GM12878 (cell line): ENCODE results near the gene TXNDC9.

Experiments
- CREM ChIP-seq: IDR thresholded peaks from 2 replicates; pipeline ENCODE4 v1.6.1; 2014; ENCODE audit warnings: antibody characterized with exemption, low read depth
- FOXM1 ChIP-seq: IDR thresholded peaks from 2 replicates; pipeline ENCODE4 v1.6.1; 2012; ENCODE audit warnings: low read depth, mild to moderate bottlenecking, inconsistent platforms, low read length, moderate library complexity
- GATAD2B ChIP-seq: fragments of 450-650 bp; conservative IDR thresholded peaks from 2 replicates; pipeline ENCODE4 v1.6.1; 2017; ENCODE audit warnings: low read depth, mild to moderate bottlenecking, moderate library complexity
- POLR2AphosphoS5 ChIP-seq: IDR thresholded peaks from 2 replicates; pipeline ENCODE4 v1.6.1; 2011; ENCODE audit warnings: mild to moderate bottlenecking, low read length, inconsistent platforms
- PRDM15 ChIP-seq: fragments of 450-650 bp; formaldehyde crosslinking; IDR thresholded peaks from 2 replicates; pipeline ENCODE4 v1.4.0; 2020; ENCODE audit warnings: mild to moderate bottlenecking, moderate library complexity
- RFX5 ChIP-seq: IDR thresholded peaks from 2 replicates; pipeline ENCODE4 v1.6.1; 2011; ENCODE audit warnings: low read depth, low read length, improper control_type of control experiment
- SMAD1 ChIP-seq: fragments of 450-650 bp; IDR thresholded peaks from 2 replicates; pipeline ENCODE4 v1.6.1; 2018; ENCODE audit warnings: mild to moderate bottlenecking, low read depth; ENCODE audit not compliant: partially characterized antibody
- SP1 ChIP-seq: IDR thresholded peaks from one replicate; pipeline ENCODE4 v1.6.1; 2011; ENCODE audit warnings: low read depth, low read length
- SUZ12 ChIP-seq: fragments of 200-600 bp; sonication (generic); IDR thresholded peaks from one replicate; pipeline ENCODE4 v1.6.1; 2018; ENCODE audit warnings: antibody characterized with exemption, mild to moderate bottlenecking; ENCODE audit not compliant: unreplicated experiment
- TAF1 ChIP-seq: IDR thresholded peaks from 2 replicates; pipeline ENCODE4 v1.6.1; 2011; ENCODE audit warnings: mild to moderate bottlenecking, low read depth, low read length, borderline replicate concordance
- YY1 ChIP-seq: IDR thresholded peaks from 2 replicates; pipeline ENCODE4 v1.6.1; 2011; ENCODE audit warnings: low read depth, mild to moderate bottlenecking, low read length
- TF ChIP-seq, protein P1 (sequence below), 3 experiments: IDR thresholded peaks in 2 of 3; conservative IDR thresholded peaks in 1 of 3; 2 replicates each; pipeline ENCODE4 v1.5.1; 2011; ENCODE audit warnings: low read depth in 3 of 3, low read length in 3 of 3, mild to moderate bottlenecking in 3 of 3, control low read depth in 2 of 3, moderate library complexity in 2 of 3, inconsistent platforms in 1 of 3, mixed read lengths in 1 of 3; ENCODE audit not compliant: control insufficient read depth in 2 of 3, insufficient read depth in 1 of 3; ENCODE audit errors: extremely low read depth in 1 of 3
- TF ChIP-seq, protein P2 (sequence below): fragments of 450-650 bp; IDR thresholded peaks from 2 replicates; pipeline ENCODE4 v1.6.1; 2017; ENCODE audit warnings: mild to moderate bottlenecking, low read depth, inconsistent platforms; ENCODE audit not compliant: poor library complexity, severe bottlenecking
- TF ChIP-seq, protein P3 (sequence below): fragments of 450-650 bp; conservative IDR thresholded peaks from 2 replicates; pipeline ENCODE4 v1.6.1; 2017; ENCODE audit warnings: mild to moderate bottlenecking, moderate library complexity

- TF ChIP-seq, protein P1, sequence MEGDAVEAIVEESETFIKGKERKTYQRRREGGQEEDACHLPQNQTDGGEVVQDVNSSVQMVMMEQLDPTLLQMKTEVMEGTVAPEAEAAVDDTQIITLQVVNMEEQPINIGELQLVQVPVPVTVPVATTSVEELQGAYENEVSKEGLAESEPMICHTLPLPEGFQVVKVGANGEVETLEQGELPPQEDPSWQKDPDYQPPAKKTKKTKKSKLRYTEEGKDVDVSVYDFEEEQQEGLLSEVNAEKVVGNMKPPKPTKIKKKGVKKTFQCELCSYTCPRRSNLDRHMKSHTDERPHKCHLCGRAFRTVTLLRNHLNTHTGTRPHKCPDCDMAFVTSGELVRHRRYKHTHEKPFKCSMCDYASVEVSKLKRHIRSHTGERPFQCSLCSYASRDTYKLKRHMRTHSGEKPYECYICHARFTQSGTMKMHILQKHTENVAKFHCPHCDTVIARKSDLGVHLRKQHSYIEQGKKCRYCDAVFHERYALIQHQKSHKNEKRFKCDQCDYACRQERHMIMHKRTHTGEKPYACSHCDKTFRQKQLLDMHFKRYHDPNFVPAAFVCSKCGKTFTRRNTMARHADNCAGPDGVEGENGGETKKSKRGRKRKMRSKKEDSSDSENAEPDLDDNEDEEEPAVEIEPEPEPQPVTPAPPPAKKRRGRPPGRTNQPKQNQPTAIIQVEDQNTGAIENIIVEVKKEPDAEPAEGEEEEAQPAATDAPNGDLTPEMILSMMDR (IDR thresholded peaks at IDR 0.05 in 2 of 3, conservative IDR thresholded peaks at IDR 0.05 in 1 of 3; ENCODE audit: control insufficient read depth in 2 of 3, extremely low read depth in 1 of 3, insufficient read depth in 1 of 3, low read depth in 3 of 3, low read length in 3 of 3): no peak
- TF ChIP-seq CREM (no peak), PRDM15 (no peak), SMAD1 (no peak), FOXM1 (no peak), SUZ12 (no peak), POLR2AphosphoS5 (no peak), GATAD2B (no peak), RFX5 (no peak), SP1 (no peak), YY1 (no peak), TAF1 (no peak)
- TF ChIP-seq, protein P2, sequence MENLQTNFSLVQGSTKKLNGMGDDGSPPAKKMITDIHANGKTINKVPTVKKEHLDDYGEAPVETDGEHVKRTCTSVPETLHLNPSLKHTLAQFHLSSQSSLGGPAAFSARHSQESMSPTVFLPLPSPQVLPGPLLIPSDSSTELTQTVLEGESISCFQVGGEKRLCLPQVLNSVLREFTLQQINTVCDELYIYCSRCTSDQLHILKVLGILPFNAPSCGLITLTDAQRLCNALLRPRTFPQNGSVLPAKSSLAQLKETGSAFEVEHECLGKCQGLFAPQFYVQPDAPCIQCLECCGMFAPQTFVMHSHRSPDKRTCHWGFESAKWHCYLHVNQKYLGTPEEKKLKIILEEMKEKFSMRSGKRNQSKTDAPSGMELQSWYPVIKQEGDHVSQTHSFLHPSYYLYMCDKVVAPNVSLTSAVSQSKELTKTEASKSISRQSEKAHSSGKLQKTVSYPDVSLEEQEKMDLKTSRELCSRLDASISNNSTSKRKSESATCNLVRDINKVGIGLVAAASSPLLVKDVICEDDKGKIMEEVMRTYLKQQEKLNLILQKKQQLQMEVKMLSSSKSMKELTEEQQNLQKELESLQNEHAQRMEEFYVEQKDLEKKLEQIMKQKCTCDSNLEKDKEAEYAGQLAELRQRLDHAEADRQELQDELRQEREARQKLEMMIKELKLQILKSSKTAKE: no peak
- TF ChIP-seq, protein P3, sequence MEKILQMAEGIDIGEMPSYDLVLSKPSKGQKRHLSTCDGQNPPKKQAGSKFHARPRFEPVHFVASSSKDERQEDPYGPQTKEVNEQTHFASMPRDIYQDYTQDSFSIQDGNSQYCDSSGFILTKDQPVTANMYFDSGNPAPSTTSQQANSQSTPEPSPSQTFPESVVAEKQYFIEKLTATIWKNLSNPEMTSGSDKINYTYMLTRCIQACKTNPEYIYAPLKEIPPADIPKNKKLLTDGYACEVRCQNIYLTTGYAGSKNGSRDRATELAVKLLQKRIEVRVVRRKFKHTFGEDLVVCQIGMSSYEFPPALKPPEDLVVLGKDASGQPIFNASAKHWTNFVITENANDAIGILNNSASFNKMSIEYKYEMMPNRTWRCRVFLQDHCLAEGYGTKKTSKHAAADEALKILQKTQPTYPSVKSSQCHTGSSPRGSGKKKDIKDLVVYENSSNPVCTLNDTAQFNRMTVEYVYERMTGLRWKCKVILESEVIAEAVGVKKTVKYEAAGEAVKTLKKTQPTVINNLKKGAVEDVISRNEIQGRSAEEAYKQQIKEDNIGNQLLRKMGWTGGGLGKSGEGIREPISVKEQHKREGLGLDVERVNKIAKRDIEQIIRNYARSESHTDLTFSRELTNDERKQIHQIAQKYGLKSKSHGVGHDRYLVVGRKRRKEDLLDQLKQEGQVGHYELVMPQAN: no peak
Observed at GRCh38 chr2:99317161-99317872, 18.8 kb downstream of the TXNDC9 start.
